ENCODE data around the gene FHIT. TPM values are rescaled to one million over a fixed set of nuclear protein-coding genes. Genes with fewer than 3 reads are reported as not detected.

The FHIT gene
- total and polyA plus RNA-seq, 10 of the 15 experiments (the other 5 are each of a cell fraction or from before 2014, with no cell fraction given): 4.2 to 14.9 (median 9.4) TPM

DNA sequence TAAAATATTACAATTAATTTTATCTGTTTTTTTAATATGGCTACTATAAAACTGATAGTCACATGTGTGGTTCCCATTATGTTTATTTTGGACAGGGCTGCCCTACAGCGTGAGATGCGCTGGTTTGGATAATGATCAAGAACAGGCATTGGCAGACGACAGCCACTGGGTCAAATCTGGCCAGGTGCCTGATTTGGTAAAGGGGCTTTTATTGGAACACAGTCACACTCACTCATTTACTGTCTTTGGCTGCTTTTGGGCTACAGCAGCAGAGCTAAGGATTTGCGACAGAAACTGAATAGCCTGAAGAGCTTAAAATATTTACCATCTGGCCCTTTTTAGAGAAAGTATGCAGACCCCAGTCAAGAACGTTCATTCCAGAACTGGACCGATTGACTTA, 1477.3 kb downstream of the FHIT start (continued):
- TF ChIP-seq, protein P1, sequence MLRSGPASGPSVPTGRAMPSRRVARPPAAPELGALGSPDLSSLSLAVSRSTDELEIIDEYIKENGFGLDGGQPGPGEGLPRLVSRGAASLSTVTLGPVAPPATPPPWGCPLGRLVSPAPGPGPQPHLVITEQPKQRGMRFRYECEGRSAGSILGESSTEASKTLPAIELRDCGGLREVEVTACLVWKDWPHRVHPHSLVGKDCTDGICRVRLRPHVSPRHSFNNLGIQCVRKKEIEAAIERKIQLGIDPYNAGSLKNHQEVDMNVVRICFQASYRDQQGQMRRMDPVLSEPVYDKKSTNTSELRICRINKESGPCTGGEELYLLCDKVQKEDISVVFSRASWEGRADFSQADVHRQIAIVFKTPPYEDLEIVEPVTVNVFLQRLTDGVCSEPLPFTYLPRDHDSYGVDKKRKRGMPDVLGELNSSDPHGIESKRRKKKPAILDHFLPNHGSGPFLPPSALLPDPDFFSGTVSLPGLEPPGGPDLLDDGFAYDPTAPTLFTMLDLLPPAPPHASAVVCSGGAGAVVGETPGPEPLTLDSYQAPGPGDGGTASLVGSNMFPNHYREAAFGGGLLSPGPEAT (IDR thresholded peaks at IDR 0.05; ENCODE audit: low read depth): no peak
- TF ChIP-seq YY1 (IDR thresholded peaks at IDR 0.05; ENCODE audit: low read depth, low read length): no peak
- TF ChIP-seq, protein P2, sequence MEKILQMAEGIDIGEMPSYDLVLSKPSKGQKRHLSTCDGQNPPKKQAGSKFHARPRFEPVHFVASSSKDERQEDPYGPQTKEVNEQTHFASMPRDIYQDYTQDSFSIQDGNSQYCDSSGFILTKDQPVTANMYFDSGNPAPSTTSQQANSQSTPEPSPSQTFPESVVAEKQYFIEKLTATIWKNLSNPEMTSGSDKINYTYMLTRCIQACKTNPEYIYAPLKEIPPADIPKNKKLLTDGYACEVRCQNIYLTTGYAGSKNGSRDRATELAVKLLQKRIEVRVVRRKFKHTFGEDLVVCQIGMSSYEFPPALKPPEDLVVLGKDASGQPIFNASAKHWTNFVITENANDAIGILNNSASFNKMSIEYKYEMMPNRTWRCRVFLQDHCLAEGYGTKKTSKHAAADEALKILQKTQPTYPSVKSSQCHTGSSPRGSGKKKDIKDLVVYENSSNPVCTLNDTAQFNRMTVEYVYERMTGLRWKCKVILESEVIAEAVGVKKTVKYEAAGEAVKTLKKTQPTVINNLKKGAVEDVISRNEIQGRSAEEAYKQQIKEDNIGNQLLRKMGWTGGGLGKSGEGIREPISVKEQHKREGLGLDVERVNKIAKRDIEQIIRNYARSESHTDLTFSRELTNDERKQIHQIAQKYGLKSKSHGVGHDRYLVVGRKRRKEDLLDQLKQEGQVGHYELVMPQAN (conservative IDR thresholded peaks at IDR 0.05): no peak
- TF ChIP-seq, protein P3, sequence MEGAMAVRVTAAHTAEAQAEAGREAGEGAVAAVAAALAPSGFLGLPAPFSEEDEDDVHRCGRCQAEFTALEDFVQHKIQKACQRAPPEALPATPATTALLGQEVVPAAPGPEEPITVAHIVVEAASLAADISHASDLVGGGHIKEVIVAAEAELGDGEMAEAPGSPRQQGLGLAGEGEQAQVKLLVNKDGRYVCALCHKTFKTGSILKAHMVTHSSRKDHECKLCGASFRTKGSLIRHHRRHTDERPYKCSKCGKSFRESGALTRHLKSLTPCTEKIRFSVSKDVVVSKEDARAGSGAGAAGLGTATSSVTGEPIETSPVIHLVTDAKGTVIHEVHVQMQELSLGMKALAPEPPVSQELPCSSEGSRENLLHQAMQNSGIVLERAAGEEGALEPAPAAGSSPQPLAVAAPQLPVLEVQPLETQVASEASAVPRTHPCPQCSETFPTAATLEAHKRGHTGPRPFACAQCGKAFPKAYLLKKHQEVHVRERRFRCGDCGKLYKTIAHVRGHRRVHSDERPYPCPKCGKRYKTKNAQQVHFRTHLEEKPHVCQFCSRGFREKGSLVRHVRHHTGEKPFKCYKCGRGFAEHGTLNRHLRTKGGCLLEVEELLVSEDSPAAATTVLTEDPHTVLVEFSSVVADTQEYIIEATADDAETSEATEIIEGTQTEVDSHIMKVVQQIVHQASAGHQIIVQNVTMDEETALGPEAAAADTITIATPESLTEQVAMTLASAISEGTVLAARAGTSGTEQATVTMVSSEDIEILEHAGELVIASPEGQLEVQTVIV (IDR thresholded peaks at IDR 0.05; ENCODE audit: borderline replicate concordance, partially characterized antibody): no peak
